ENCODE data around the gene ACR.

The ACR gene

GRCh38 chr22:50722716-50723428 is 15.1 kb upstream of the ACR start:
- no peak overlapping the region for H4K8ac ChIP-seq (ENCODE audit: low read depth, low read length)

GRCh38 chr22:50723991-50724390 is 14.0 kb upstream of the ACR start:
- no peak overlapping the region for H3K18ac ChIP-seq (ENCODE audit: low read length)
- no peak overlapping the region for H2BK120ac ChIP-seq (ENCODE audit: low read depth, low read length)
- no peak overlapping the region for H4K8ac ChIP-seq (ENCODE audit: low read depth, low read length)
- no peak for DNase-seq (ENCODE audit: low spot score)
- H3K14ac ChIP-seq (ENCODE audit: low read length), result no peak overlapping the region
- no peak overlapping the region for H3K4ac ChIP-seq (ENCODE audit: low read length)
- no peak overlapping the region for H2BK5ac ChIP-seq (ENCODE audit: low read length)
- H3K9ac ChIP-seq (ENCODE audit: low read depth, low read length, poor library complexity), result no peak overlapping the region
- no peak overlapping the region for H3K4me3 ChIP-seq (ENCODE audit: low read length in 2 of 2)
- H2AFZ ChIP-seq (ENCODE audit: low read length), result no peak overlapping the region
- H3K9me3 ChIP-seq (replicated peaks in 1 of 2; ENCODE audit: control insufficient read depth in 2 of 2, insufficient read depth in 1 of 2, low read depth in 1 of 2, low read length in 2 of 2), result no peaks in the 10 kb centered on the region
- peaks cover 20 to 75% of the 10 kb centered on the region in 2 donors for H3K36me3 ChIP-seq (replicated peaks in 1 of 2; ENCODE audit: control insufficient read depth in 2 of 2, insufficient read depth in 2 of 2, low read length in 2 of 2)
- H3K4me2 ChIP-seq (ENCODE audit: insufficient read depth, low read length, poor library complexity, severe bottlenecking), result no peak overlapping the region
- no peak overlapping the region for H4K91ac ChIP-seq (ENCODE audit: low read depth, low read length, poor library complexity)
- peaks cover 0 to 25% (median 2%) of the 10 kb centered on the region in 3 experiments for H3K27me3 ChIP-seq (ENCODE audit: control insufficient read depth in 3 of 3, insufficient read depth in 3 of 3, low read depth in 1 of 3, low read length in 3 of 3)
- no peak overlapping the region for H3K27ac ChIP-seq (replicated peaks; ENCODE audit: low read length)
- H3K4me1 ChIP-seq (ENCODE audit: control insufficient read depth in 2 of 2, insufficient read depth in 1 of 2, low read depth in 1 of 2, low read length in 2 of 2), result peaks cover 0 to 5% of the 10 kb centered on the region in 2 donors
- WGBS, 2 donors (ENCODE audit: extremely low coverage in 2 of 2, insufficient read length in 2 of 2, insufficient replicate concordance in 1 of 2), result no CpG with 5 or more reads among the region's 7 CpGs
- H3K23ac ChIP-seq (ENCODE audit: low read depth, low read length, poor library complexity), result no peak overlapping the region
- H3K79me1 ChIP-seq (ENCODE audit: low read depth, low read length), result peaks cover 11% of the 10 kb centered on the region
- no peak overlapping the region for H2BK15ac ChIP-seq (ENCODE audit: low read length)
- no peak overlapping the region for H2BK12ac ChIP-seq (ENCODE audit: low read length)
- H2AK5ac ChIP-seq (ENCODE audit: low read depth, low read length), result no peak overlapping the region

More at GRCh38 chr22:50722716-50723428, 15.1 kb upstream of the ACR start:
- Histone ChIP-seq H4K91ac (ENCODE audit: low read depth, low read length, poor library complexity) (no peak overlapping the region), H3K4me1 (ENCODE audit: control insufficient read depth in 2 of 2, insufficient read depth in 1 of 2, low read depth in 1 of 2, low read length in 2 of 2) (peaks cover 0 to 5% of the 10 kb centered on the region in 2 donors), H2BK15ac (ENCODE audit: low read length) (no peak overlapping the region), H2AK5ac (ENCODE audit: low read depth, low read length) (no peak overlapping the region), H3K23ac (ENCODE audit: low read depth, low read length, poor library complexity) (no peak overlapping the region), H2BK5ac (ENCODE audit: low read length) (no peak overlapping the region), H2BK12ac (ENCODE audit: low read length) (no peak overlapping the region), H3K14ac (ENCODE audit: low read length) (no peak overlapping the region), H2AFZ (ENCODE audit: low read length) (no peak overlapping the region), H2BK120ac (ENCODE audit: low read depth, low read length) (no peak overlapping the region), H3K18ac (ENCODE audit: low read length) (no peak overlapping the region), H3K9me3 (replicated peaks in 1 of 2; ENCODE audit: control insufficient read depth in 2 of 2, insufficient read depth in 1 of 2, low read depth in 1 of 2, low read length in 2 of 2) (no peaks in the 10 kb centered on the region), H3K4me3 (ENCODE audit: low read length in 2 of 2) (no peak overlapping the region), H3K27me3 (ENCODE audit: control insufficient read depth in 3 of 3, insufficient read depth in 3 of 3, low read depth in 1 of 3, low read length in 3 of 3) (peaks cover 0 to 29% (median 2%) of the 10 kb centered on the region in 3 experiments), H3K9ac (ENCODE audit: low read depth, low read length, poor library complexity) (no peak overlapping the region), H3K36me3 (replicated peaks in 1 of 2; ENCODE audit: control insufficient read depth in 2 of 2, insufficient read depth in 2 of 2, low read length in 2 of 2) (peaks cover 18 to 73% of the 10 kb centered on the region in 2 donors), H3K4ac (ENCODE audit: low read length) (no peak overlapping the region), H3K4me2 (ENCODE audit: insufficient read depth, low read length, poor library complexity, severe bottlenecking) (no peak overlapping the region), H3K79me1 (ENCODE audit: low read depth, low read length) (peaks cover 11% of the 10 kb centered on the region), H3K27ac (replicated peaks; ENCODE audit: low read length) (no peak overlapping the region)
- WGBS, 2 donors (ENCODE audit: extremely low coverage in 2 of 2, insufficient read length in 2 of 2, insufficient replicate concordance in 1 of 2), result no CpG with 5 or more reads among the region's 12 CpGs
- DNase-seq (ENCODE audit: low spot score), result no peak

GRCh38 chr22:50724616-50725015 is 13.4 kb upstream of the ACR start:
- H2BK12ac ChIP-seq (ENCODE audit: low read length), result no peak overlapping the region
- H2BK120ac ChIP-seq (ENCODE audit: low read depth, low read length), result no peak overlapping the region
- no peak overlapping the region for H2BK5ac ChIP-seq (ENCODE audit: low read length)
- H3K18ac ChIP-seq (ENCODE audit: low read length), result no peak overlapping the region
- no peak for DNase-seq (ENCODE audit: low spot score)
- peak overlapping the region; percentile 5 for H3K9ac ChIP-seq (ENCODE audit: low read depth, low read length, poor library complexity)
- peaks cover 0 to 3% of the 10 kb centered on the region in 2 donors for H3K4me1 ChIP-seq (ENCODE audit: control insufficient read depth in 2 of 2, insufficient read depth in 1 of 2, low read depth in 1 of 2, low read length in 2 of 2)
- H3K14ac ChIP-seq (ENCODE audit: low read length), result no peak overlapping the region
- H3K4ac ChIP-seq (ENCODE audit: low read length), result no peak overlapping the region
- no peak overlapping the region for H3K23ac ChIP-seq (ENCODE audit: low read depth, low read length, poor library complexity)
- no peak overlapping the region for H2AK5ac ChIP-seq (ENCODE audit: low read depth, low read length)
- no peak overlapping the region for H4K91ac ChIP-seq (ENCODE audit: low read depth, low read length, poor library complexity)
- H3K9me3 ChIP-seq (replicated peaks in 1 of 2; ENCODE audit: control insufficient read depth in 2 of 2, insufficient read depth in 1 of 2, low read depth in 1 of 2, low read length in 2 of 2), result no peaks in the 10 kb centered on the region
- H2BK15ac ChIP-seq (ENCODE audit: low read length), result no peak overlapping the region
- no peak overlapping the region for H2AFZ ChIP-seq (ENCODE audit: low read length)
- H3K4me2 ChIP-seq (ENCODE audit: insufficient read depth, low read length, poor library complexity, severe bottlenecking), result no peak overlapping the region
- WGBS, 2 donors (ENCODE audit: extremely low coverage in 2 of 2, insufficient read length in 2 of 2, insufficient replicate concordance in 1 of 2), result no CpG with 5 or more reads among the region's 8 CpGs
- no peak overlapping the region for H4K8ac ChIP-seq (ENCODE audit: low read depth, low read length)
- no peak overlapping the region for H3K4me3 ChIP-seq (ENCODE audit: low read length in 2 of 2)
- H3K79me1 ChIP-seq (ENCODE audit: low read depth, low read length), result peaks cover 8% of the 10 kb centered on the region
- H3K36me3 ChIP-seq (replicated peaks in 1 of 2; ENCODE audit: control insufficient read depth in 2 of 2, insufficient read depth in 2 of 2, low read length in 2 of 2), result peaks cover 20 to 75% of the 10 kb centered on the region in 2 donors
- no peak overlapping the region for H3K27ac ChIP-seq (replicated peaks; ENCODE audit: low read length)
- peaks cover 0 to 19% (median 2%) of the 10 kb centered on the region in 3 experiments for H3K27me3 ChIP-seq (ENCODE audit: control insufficient read depth in 3 of 3, insufficient read depth in 3 of 3, low read depth in 1 of 3, low read length in 3 of 3)

GRCh38 chr22:50725597-50725996 is 12.4 kb upstream of the ACR start:
- H3K9ac ChIP-seq (ENCODE audit: low read depth, low read length, poor library complexity), result no peak overlapping the region
- H3K4me2 ChIP-seq (ENCODE audit: insufficient read depth, low read length, poor library complexity, severe bottlenecking), result no peak overlapping the region
- WGBS, 2 donors (ENCODE audit: extremely low coverage in 2 of 2, insufficient read length in 2 of 2, insufficient replicate concordance in 1 of 2), result no CpG with 5 or more reads among the region's 7 CpGs
- H3K18ac ChIP-seq (ENCODE audit: low read length), result no peak overlapping the region
- H3K4me1 ChIP-seq (ENCODE audit: control insufficient read depth in 2 of 2, insufficient read depth in 1 of 2, low read depth in 1 of 2, low read length in 2 of 2), result peaks cover 0 to 1% of the 10 kb centered on the region in 2 donors
- H2BK12ac ChIP-seq (ENCODE audit: low read length), result no peak overlapping the region
- H2BK5ac ChIP-seq (ENCODE audit: low read length), result no peak overlapping the region
- H3K4ac ChIP-seq (ENCODE audit: low read length), result no peak overlapping the region
- no peak overlapping the region for H2BK120ac ChIP-seq (ENCODE audit: low read depth, low read length)
- H3K23ac ChIP-seq (ENCODE audit: low read depth, low read length, poor library complexity), result no peak overlapping the region
- no peak for DNase-seq (ENCODE audit: low spot score)
- peaks cover 0 to 19% (median 0%) of the 10 kb centered on the region in 3 experiments for H3K27me3 ChIP-seq (ENCODE audit: control insufficient read depth in 3 of 3, insufficient read depth in 3 of 3, low read depth in 1 of 3, low read length in 3 of 3)
- H4K8ac ChIP-seq (ENCODE audit: low read depth, low read length), result no peak overlapping the region
- H3K9me3 ChIP-seq (replicated peaks in 1 of 2; ENCODE audit: control insufficient read depth in 2 of 2, insufficient read depth in 1 of 2, low read depth in 1 of 2, low read length in 2 of 2), result no peaks in the 10 kb centered on the region
- peaks cover 23 to 80% of the 10 kb centered on the region in 2 donors for H3K36me3 ChIP-seq (replicated peaks in 1 of 2; ENCODE audit: control insufficient read depth in 2 of 2, insufficient read depth in 2 of 2, low read length in 2 of 2)
- H2AFZ ChIP-seq (ENCODE audit: low read length), result no peak overlapping the region
- no peak overlapping the region for H3K14ac ChIP-seq (ENCODE audit: low read length)
- H4K91ac ChIP-seq (ENCODE audit: low read depth, low read length, poor library complexity), result no peak overlapping the region
- no peak overlapping the region for H2BK15ac ChIP-seq (ENCODE audit: low read length)
- H3K4me3 ChIP-seq (ENCODE audit: low read length in 2 of 2), result no peak overlapping the region
- peaks cover 11% of the 10 kb centered on the region for H3K79me1 ChIP-seq (ENCODE audit: low read depth, low read length)
- no peak overlapping the region for H2AK5ac ChIP-seq (ENCODE audit: low read depth, low read length)
- H3K27ac ChIP-seq (replicated peaks; ENCODE audit: low read length), result no peak overlapping the region
